HEK293 (cell line): Measurements from ENCODE around the gene SAG.

ENCODE experiments used
- CTCF ChIA-PET: fragments of 350-600 bp; formaldehyde crosslinking; extraction: SDS; loops from one replicate; lab custom pipeline; 2021; ENCODE audit warnings: antibody characterized with exemption; lab: Yijun Ruan, JAX
- POLR2A ChIA-PET: fragments of 300-600 bp; formaldehyde crosslinking; extraction: SDS; loops from one replicate; lab custom pipeline; 2020; ENCODE audit warnings: antibody characterized with exemption, inconsistent platforms; lab: Yijun Ruan, JAX
- H3K27ac ChIP-seq: fragments of 200-500 bp; sonication (Bioruptor generic); 2 replicates; pipeline ENCODE4 v1.5.1; 2014; ENCODE audit warnings: low read depth, low read length, control low read depth, inconsistent platforms; ENCODE audit errors: extremely low read depth
- H3K36me3 ChIP-seq, 2 experiments: fragments of 200-500 bp in 1 of 2; sonication (Bioruptor generic) in 1 of 2; 1 replicate in 1 of 2; 2 replicates in 1 of 2; pipeline ENCODE4 v1.5.1; 2014 to 2017; ENCODE audit warnings: inconsistent platforms in 2 of 2, low read length in 2 of 2; ENCODE audit not compliant: control insufficient read depth in 2 of 2, insufficient read depth in 1 of 2
- H3K4me1 ChIP-seq: fragments of 200-500 bp; sonication (Bioruptor generic); 2 replicates; pipeline ENCODE4 v1.5.1; 2014; ENCODE audit warnings: mild to moderate bottlenecking, low read length, inconsistent platforms; ENCODE audit not compliant: control insufficient read depth, insufficient read depth
- H3K4me3 ChIP-seq: 2 replicates; pipeline ENCODE4 v1.5.1; 2011; ENCODE audit warnings: low read depth, mild to moderate bottlenecking, control low read depth, low read length, moderate library complexity
- H3K9me3 ChIP-seq: fragments of 200-500 bp; sonication (Bioruptor generic); 2 replicates; pipeline ENCODE4 v1.5.1; 2014; ENCODE audit warnings: low read depth, low read length, inconsistent platforms; ENCODE audit not compliant: control insufficient read depth, insufficient read depth
- BCL6B ChIP-seq: fragments of 450-650 bp; formaldehyde crosslinking; IDR thresholded peaks from 2 replicates; pipeline ENCODE4 v1.5.1; 2017; ENCODE audit warnings: missing biosample characterization, missing genetic modification characterization
- HOXA7 ChIP-seq: sonication (generic); formaldehyde crosslinking; IDR thresholded peaks from 2 replicates; pipeline ENCODE4 v1.8.1; 2022; ENCODE audit warnings: missing genetic modification reagents, borderline replicate concordance
- HOXD13 ChIP-seq: sonication (generic); formaldehyde crosslinking; IDR thresholded peaks from 2 replicates; pipeline ENCODE4 v1.8.0; 2022; ENCODE audit warnings: missing genetic modification reagents, borderline replicate concordance
- KLF7 ChIP-seq: fragments of 450-650 bp; formaldehyde crosslinking; IDR thresholded peaks from 2 replicates; pipeline ENCODE4 v1.5.1; 2016; ENCODE audit warnings: missing biosample characterization, missing genetic modification characterization, borderline replicate concordance
- KLF9 ChIP-seq: fragments of 450-650 bp; formaldehyde crosslinking; IDR thresholded peaks from 2 replicates; pipeline ENCODE4 v1.5.1; 2016; ENCODE audit warnings: missing biosample characterization, missing genetic modification characterization, low read depth
- RBAK ChIP-seq: fragments of 450-650 bp; formaldehyde crosslinking; IDR thresholded peaks from 2 replicates; pipeline ENCODE4 v1.5.1; 2016; ENCODE audit warnings: missing biosample characterization, missing genetic modification characterization
- TCF7L2 ChIP-seq: IDR thresholded peaks from 2 replicates; pipeline ENCODE4 v1.6.1; 2011; ENCODE audit warnings: low read depth, mild to moderate bottlenecking, inconsistent platforms, low read length, moderate library complexity, borderline replicate concordance
- ZNF121 ChIP-seq: fragments of 450-650 bp; formaldehyde crosslinking; IDR thresholded peaks from 2 replicates; pipeline ENCODE4 v1.5.1; 2016; ENCODE audit warnings: missing biosample characterization, missing genetic modification characterization
- ZNF140 ChIP-seq: fragments of 450-650 bp; formaldehyde crosslinking; IDR thresholded peaks from 2 replicates; pipeline ENCODE4 v1.5.1; 2016; ENCODE audit warnings: missing biosample characterization, missing genetic modification characterization
- ZNF302 ChIP-seq: fragments of 450-650 bp; formaldehyde crosslinking; IDR thresholded peaks from 2 replicates; pipeline ENCODE4 v1.5.1; 2016; ENCODE audit warnings: missing biosample characterization, missing genetic modification characterization, low read depth
- ZNF335 ChIP-seq: fragments of 450-650 bp; formaldehyde crosslinking; conservative IDR thresholded peaks from 2 replicates; pipeline ENCODE4 v1.5.1; 2016; ENCODE audit warnings: missing biosample characterization, missing genetic modification characterization
- ZNF394 ChIP-seq: fragments of 450-650 bp; formaldehyde crosslinking; IDR thresholded peaks from 2 replicates; pipeline ENCODE4 v1.5.1; 2016; ENCODE audit warnings: missing biosample characterization, missing genetic modification characterization, mild to moderate bottlenecking, moderate library complexity, borderline replicate concordance
- ZNF48 ChIP-seq: fragments of 450-650 bp; formaldehyde crosslinking; IDR thresholded peaks from 2 replicates; pipeline ENCODE4 v1.5.1; 2016; ENCODE audit warnings: missing biosample characterization, missing genetic modification characterization
- ZNF501 ChIP-seq: fragments of 450-650 bp; formaldehyde crosslinking; IDR thresholded peaks from 2 replicates; pipeline ENCODE4 v1.5.1; 2016; ENCODE audit warnings: missing biosample characterization, missing genetic modification characterization
- ZNF558 ChIP-seq: fragments of 450-650 bp; formaldehyde crosslinking; IDR thresholded peaks from 2 replicates; pipeline ENCODE4 v1.5.1; 2016; ENCODE audit warnings: missing biosample characterization, missing genetic modification characterization
- ZNF560 ChIP-seq: fragments of 450-650 bp; formaldehyde crosslinking; IDR thresholded peaks from 2 replicates; pipeline ENCODE4 v1.5.1; 2017; ENCODE audit warnings: missing biosample characterization, missing genetic modification characterization, borderline replicate concordance
- ZNF585B ChIP-seq: fragments of 450-650 bp; formaldehyde crosslinking; IDR thresholded peaks from 2 replicates; pipeline ENCODE4 v1.5.1; 2016; ENCODE audit warnings: missing biosample characterization, missing genetic modification characterization
- ZNF600 ChIP-seq: fragments of 450-650 bp; formaldehyde crosslinking; IDR thresholded peaks from 2 replicates; pipeline ENCODE4 v1.5.1; 2016; ENCODE audit warnings: missing biosample characterization, missing genetic modification characterization
- ZNF621 ChIP-seq: fragments of 450-650 bp; formaldehyde crosslinking; IDR thresholded peaks from 2 replicates; pipeline ENCODE4 v1.5.1; 2017; ENCODE audit warnings: missing biosample characterization, missing genetic modification characterization
- ZNF645 ChIP-seq: fragments of 450-650 bp; formaldehyde crosslinking; IDR thresholded peaks from 2 replicates; pipeline ENCODE4; 2016; ENCODE audit warnings: missing biosample characterization, missing genetic modification characterization
- ZNF660 ChIP-seq: fragments of 450-650 bp; IDR thresholded peaks from 2 replicates; pipeline ENCODE4 v1.5.1; 2018; ENCODE audit warnings: missing biosample characterization, mild to moderate bottlenecking, missing genetic modification characterization
- ZNF701 ChIP-seq: fragments of 450-650 bp; formaldehyde crosslinking; IDR thresholded peaks from 2 replicates; pipeline ENCODE4 v1.5.1; 2016; ENCODE audit warnings: missing biosample characterization, missing genetic modification characterization
- TF ChIP-seq, protein P1 (sequence below): fragments of 450-650 bp; formaldehyde crosslinking; IDR thresholded peaks from 2 replicates; pipeline ENCODE4 v1.5.1; 2017; ENCODE audit warnings: missing biosample characterization, missing genetic modification characterization
- TF ChIP-seq, protein P2 (sequence below): fragments of 450-650 bp; formaldehyde crosslinking; IDR thresholded peaks from 2 replicates; pipeline ENCODE4 v1.5.1; 2017; ENCODE audit warnings: missing biosample characterization, mild to moderate bottlenecking, missing genetic modification characterization, moderate library complexity
- TF ChIP-seq, protein P3 (sequence below): fragments of 450-650 bp; formaldehyde crosslinking; IDR thresholded peaks from 2 replicates; pipeline ENCODE4 v1.5.1; 2016; ENCODE audit warnings: missing biosample characterization, missing genetic modification characterization

The SAG gene

DNA sequence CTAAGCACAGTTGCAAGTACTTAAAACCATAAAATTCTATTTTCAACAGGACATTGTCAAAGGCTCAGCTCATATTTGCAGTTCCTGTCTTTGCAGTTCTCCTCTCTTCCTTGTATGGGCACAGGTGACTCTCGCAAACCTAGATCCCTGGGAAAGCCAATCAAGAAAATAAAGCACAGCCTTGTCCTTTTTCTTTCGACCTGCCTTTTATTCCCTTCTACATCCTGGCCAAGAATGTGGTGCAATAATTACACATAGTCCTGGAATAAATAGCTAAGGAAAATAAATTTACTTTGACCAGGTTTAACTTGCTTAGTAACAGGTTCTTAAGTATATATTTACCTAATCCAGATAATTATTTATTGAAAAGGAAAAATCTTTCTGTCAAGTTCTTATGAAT lies 35.9 kb upstream of the SAG start (continued):
- TF ChIP-seq BCL6B (tag by site-specific recombination) (no peak), HOXA7 (CRISPR knock-in tag) (no peak), ZNF48 (tag by site-specific recombination) (no peak), ZNF501 (no peak), ZNF560 (tag by site-specific recombination) (no peak), KLF9 (tag by site-specific recombination) (no peak)
- TF ChIP-seq, protein P1, sequence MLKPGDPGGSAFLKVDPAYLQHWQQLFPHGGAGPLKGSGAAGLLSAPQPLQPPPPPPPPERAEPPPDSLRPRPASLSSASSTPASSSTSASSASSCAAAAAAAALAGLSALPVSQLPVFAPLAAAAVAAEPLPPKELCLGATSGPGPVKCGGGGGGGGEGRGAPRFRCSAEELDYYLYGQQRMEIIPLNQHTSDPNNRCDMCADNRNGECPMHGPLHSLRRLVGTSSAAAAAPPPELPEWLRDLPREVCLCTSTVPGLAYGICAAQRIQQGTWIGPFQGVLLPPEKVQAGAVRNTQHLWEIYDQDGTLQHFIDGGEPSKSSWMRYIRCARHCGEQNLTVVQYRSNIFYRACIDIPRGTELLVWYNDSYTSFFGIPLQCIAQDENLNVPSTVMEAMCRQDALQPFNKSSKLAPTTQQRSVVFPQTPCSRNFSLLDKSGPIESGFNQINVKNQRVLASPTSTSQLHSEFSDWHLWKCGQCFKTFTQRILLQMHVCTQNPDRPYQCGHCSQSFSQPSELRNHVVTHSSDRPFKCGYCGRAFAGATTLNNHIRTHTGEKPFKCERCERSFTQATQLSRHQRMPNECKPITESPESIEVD (tag by site-specific recombination), result no peak

DNA sequence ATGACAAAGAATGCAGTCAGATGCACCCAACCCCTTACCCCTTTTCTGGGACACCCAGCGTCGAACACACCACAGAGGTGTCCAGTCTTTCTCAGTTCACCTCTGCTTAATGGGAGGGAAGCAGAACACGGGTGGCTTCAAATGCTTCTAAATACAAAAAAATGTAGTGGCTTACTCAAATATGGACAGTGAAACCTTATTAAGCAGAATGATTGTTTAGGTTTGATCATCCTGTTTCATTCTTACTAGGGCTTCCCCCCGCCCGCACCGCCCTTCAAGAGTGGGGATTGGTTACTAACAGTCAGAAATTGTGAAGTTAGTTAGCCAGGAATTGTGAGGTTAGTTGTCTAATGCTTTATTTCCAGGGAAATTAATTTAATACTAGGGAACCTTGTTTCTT lies 34.5 kb upstream of the SAG start:
- TF ChIP-seq ZNF660 (tag by site-specific recombination), result no peak
- no peak for TF ChIP-seq HOXD13 (CRISPR knock-in tag)
- no peak for TF ChIP-seq ZNF140 (tag by site-specific recombination)
- no peak for TF ChIP-seq ZNF600
- TF ChIP-seq, protein P2, sequence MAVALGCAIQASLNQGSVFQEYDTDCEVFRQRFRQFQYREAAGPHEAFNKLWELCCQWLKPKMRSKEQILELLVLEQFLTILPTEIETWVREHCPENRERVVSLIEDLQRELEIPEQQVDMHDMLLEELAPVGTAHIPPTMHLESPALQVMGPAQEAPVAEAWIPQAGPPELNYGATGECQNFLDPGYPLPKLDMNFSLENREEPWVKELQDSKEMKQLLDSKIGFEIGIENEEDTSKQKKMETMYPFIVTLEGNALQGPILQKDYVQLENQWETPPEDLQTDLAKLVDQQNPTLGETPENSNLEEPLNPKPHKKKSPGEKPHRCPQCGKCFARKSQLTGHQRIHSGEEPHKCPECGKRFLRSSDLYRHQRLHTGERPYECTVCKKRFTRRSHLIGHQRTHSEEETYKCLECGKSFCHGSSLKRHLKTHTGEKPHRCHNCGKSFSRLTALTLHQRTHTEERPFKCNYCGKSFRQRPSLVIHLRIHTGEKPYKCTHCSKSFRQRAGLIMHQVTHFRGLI, result no peak
- TF ChIP-seq ZNF558 (tag by site-specific recombination), result no peak
- no peak for TF ChIP-seq ZNF394 (tag by site-specific recombination)
- no peak for TF ChIP-seq ZNF621 (tag by site-specific recombination)
- Histone ChIP-seq H3K9me3 (no peaks in the 10 kb centered on the region), H3K36me3 (peaks cover 47 to 96% of the 10 kb centered on the region in 2 experiments), H3K27ac (no peak overlapping the region), H3K4me1 (no peaks in the 10 kb centered on the region), H3K4me3 (no peak overlapping the region)
- ChIA-PET CTCF (no interaction called here), POLR2A (no interaction called here)

DNA sequence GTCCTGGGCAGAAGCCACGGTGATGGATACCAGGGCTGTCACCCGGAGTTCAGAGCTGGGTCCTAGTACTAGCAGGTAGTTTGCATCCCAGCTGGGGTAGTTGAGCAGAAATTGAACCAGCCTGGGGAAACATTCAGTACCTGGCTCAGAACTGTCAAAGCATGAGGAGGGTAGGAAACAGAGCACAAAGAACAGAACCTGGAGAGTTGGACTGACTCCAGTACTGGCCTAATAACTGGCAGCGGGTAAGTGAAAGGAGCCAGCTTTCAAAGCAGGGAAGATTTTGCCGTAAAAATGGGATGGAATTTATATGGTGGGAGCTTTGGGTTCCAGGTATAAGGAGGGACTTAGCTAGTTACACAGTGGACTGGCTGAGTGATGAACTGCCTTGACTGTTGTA lies 32.4 kb upstream of the SAG start:
- H3K4me3 ChIP-seq, result no peak overlapping the region
- peaks cover 42 to 96% of the 10 kb centered on the region in 2 experiments for H3K36me3 ChIP-seq
- no peak overlapping the region for H3K27ac ChIP-seq
- no peaks in the 10 kb centered on the region for H3K4me1 ChIP-seq
- POLR2A ChIA-PET, result no interaction called here
- no peaks in the 10 kb centered on the region for H3K9me3 ChIP-seq
- CTCF ChIA-PET, result interaction anchor here (0.5 kb wide), 1 partner anchor 432 kb away, joined by 4 read pairs; no protein-coding TSS in a partner anchor
- TF ChIP-seq TCF7L2 (no peak), KLF7 (tag by site-specific recombination) (no peak), ZNF585B (tag by site-specific recombination) (no peak), ZNF645 (tag by site-specific recombination) (no peak), ZNF121 (tag by site-specific recombination) (no peak), ZNF302 (tag by site-specific recombination) (no peak), ZNF560 (tag by site-specific recombination) (no peak), ZNF335 (tag by site-specific recombination) (no peak), RBAK (tag by site-specific recombination) (no peak), ZNF701 (tag by site-specific recombination) (no peak)
- TF ChIP-seq, protein P3, sequence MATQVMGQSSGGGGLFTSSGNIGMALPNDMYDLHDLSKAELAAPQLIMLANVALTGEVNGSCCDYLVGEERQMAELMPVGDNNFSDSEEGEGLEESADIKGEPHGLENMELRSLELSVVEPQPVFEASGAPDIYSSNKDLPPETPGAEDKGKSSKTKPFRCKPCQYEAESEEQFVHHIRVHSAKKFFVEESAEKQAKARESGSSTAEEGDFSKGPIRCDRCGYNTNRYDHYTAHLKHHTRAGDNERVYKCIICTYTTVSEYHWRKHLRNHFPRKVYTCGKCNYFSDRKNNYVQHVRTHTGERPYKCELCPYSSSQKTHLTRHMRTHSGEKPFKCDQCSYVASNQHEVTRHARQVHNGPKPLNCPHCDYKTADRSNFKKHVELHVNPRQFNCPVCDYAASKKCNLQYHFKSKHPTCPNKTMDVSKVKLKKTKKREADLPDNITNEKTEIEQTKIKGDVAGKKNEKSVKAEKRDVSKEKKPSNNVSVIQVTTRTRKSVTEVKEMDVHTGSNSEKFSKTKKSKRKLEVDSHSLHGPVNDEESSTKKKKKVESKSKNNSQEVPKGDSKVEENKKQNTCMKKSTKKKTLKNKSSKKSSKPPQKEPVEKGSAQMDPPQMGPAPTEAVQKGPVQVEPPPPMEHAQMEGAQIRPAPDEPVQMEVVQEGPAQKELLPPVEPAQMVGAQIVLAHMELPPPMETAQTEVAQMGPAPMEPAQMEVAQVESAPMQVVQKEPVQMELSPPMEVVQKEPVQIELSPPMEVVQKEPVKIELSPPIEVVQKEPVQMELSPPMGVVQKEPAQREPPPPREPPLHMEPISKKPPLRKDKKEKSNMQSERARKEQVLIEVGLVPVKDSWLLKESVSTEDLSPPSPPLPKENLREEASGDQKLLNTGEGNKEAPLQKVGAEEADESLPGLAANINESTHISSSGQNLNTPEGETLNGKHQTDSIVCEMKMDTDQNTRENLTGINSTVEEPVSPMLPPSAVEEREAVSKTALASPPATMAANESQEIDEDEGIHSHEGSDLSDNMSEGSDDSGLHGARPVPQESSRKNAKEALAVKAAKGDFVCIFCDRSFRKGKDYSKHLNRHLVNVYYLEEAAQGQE (tag by site-specific recombination), result no peak
